Measurements from ENCODE around the gene AFF3. TPM values are rescaled to one million over a fixed set of nuclear protein-coding genes. Genes with fewer than 3 reads are reported as not detected.

AFF3 gene
- total and polyA plus RNA-seq, 2 donors (not counting 3 experiments of a cell fraction or from before 2014, with no cell fraction given), result 0.06 to 0.07 TPM

DNA sequence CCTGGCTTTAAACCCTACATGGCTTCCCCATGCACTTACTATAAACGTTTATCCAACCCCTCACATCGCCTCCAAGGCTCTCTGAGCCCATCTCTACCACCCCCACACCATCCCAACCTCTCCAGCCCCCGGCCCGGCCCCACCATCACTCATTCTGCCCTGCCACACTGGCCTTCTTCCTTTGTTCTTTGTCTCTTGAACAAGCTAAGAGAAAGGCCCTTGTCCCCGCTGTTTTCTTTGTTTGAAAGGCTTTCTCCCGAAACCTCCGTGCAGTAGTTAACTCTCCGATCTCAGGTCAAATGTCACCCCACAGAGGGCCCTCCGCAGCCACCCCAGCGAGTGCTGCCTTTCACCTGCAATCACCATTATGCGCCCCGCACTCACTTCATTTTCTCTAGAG lies 100.4 kb downstream of the AFF3 start:
- BruUV-seq (replicated peaks), result no TSS peak
- Histone ChIP-seq H2AFZ (ENCODE audit: low read depth, low read length) (no peak overlapping the region), H3K9me1 (replicated peaks; ENCODE audit: control insufficient read depth, extremely low read depth, insufficient read depth, low read length) (no peaks in the 10 kb centered on the region), H3K27me3 (ENCODE audit: control insufficient read depth in 2 of 2, insufficient read depth in 2 of 2, low read length in 2 of 2) (no peaks in the 10 kb centered on the region), H3K4me1 (ENCODE audit: control insufficient read depth, extremely low read depth, insufficient read depth, low read length) (no peaks in the 10 kb centered on the region), H3K9ac (replicated peaks; ENCODE audit: extremely low read depth, insufficient read depth, low read length) (no peak overlapping the region), H3K4me2 (ENCODE audit: insufficient read depth, low read length) (no peak overlapping the region), H3K27ac (ENCODE audit: insufficient read depth, low read depth, low read length) (no peak overlapping the region), H3K4me3 (replicated peaks in 1 of 3; ENCODE audit: insufficient read depth in 1 of 3, low read depth in 1 of 3, low read length in 3 of 3) (no peak overlapping the region), H3K79me2 (ENCODE audit: control insufficient read depth, insufficient read depth, low read length) (no peaks in the 10 kb centered on the region), H3K9me3 (replicated peaks; ENCODE audit: control insufficient read depth, insufficient read depth, low read length) (no peaks in the 10 kb centered on the region), H3K36me3 (ENCODE audit: control insufficient read depth in 2 of 2, extremely low read depth in 1 of 2, insufficient read depth in 2 of 2, low read length in 2 of 2) (no peaks in the 10 kb centered on the region), H4K20me1 (replicated peaks; ENCODE audit: control insufficient read depth, extremely low read depth, insufficient read depth, low read length) (no peaks in the 10 kb centered on the region)
- FAIRE-seq (no peak), DNase-seq (ENCODE audit: low read depth, low spot score) (no peak)
- ChIA-PET CTCF (interaction anchor here (1.5 to 2.3 kb wide), 2 partner anchors 9 to 223 kb away, joined by 3 to 10 read pairs; no protein-coding TSS in a partner anchor), POLR2A (no interaction called here)
- dilution Hi-C loops (cut with MboI; ENCODE audit: extremely low pct_ligation_motif_present, low sequenced_read_pairs) (no loop called here), intact Hi-C loops (cut with micrococcal nuclease) (no loop called here)
- TF ChIP-seq EZH2 (IDR thresholded peaks at IDR 0.05; ENCODE audit: borderline replicate concordance, low read depth, low read length, severe bottlenecking) (no peak), CTCF (IDR thresholded peaks at IDR 0.05; ENCODE audit: extremely low read depth in 1 of 2, insufficient read depth in 1 of 2, low read depth in 1 of 2, low read length in 2 of 2) (no peak), FOS (IDR thresholded peaks at IDR 0.05; ENCODE audit: borderline replicate concordance, insufficient read depth, low read length) (no peak), MYC (IDR thresholded peaks at IDR 0.05; ENCODE audit: low read depth, low read length) (no peak), JUN (IDR thresholded peaks at IDR 0.05; ENCODE audit: borderline replicate concordance, insufficient read depth, insufficient read length, low read depth) (no peak), POLR2A (IDR thresholded peaks at IDR 0.05; ENCODE audit: low read depth, low read length) (no peak), POLR2AphosphoS5 (IDR thresholded peaks at IDR 0.05; ENCODE audit: insufficient read depth, low read depth, low read length) (no peak)
- TF ChIP-seq, protein P1, sequence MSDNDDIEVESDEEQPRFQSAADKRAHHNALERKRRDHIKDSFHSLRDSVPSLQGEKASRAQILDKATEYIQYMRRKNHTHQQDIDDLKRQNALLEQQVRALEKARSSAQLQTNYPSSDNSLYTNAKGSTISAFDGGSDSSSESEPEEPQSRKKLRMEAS (IDR thresholded peaks at IDR 0.05; ENCODE audit: insufficient read depth, insufficient read length), result no peak
